NCI-H1694 treated with DMSO at 0.1 percent for 48 hours (cell line): Measurements from ENCODE around the gene ARHGEF10L.

Source experiments
- DNase-seq: peaks from one replicate; lab custom pipeline; 2025; lab: John Stamatoyannopoulos, UW

ARHGEF10L gene

DNA sequence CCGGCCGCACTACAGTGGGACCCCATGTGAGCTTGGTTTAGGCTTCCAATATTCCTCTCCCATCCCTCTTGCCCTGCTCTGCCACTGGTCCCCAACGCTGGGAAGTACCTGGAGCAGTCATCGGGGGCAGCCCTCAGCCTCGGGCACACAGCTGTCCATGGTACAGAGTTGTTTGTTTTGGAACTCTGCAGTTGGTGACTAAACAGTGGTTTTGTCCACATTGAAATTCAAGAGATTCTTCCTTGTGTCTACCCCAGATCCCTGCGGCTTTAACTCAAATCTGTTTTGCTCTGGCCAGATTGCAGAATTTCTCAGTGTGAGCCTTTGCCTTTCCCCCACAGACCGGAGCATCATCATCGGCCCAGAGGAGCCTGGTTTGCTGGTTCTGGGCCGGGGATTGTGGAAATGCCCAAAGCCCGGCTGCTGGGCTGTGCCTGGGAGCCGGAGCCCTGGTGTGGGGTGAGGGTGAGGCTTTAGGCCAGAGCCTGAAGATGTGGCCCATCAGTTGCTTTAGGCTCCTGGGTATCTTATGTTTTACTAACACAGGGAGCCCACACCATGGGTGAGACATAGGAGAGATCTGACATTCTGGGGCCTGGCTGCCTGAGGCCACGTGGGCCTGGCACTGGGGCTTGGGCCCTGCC is 93.2 kb downstream of the ARHGEF10L start:
- DNase-seq, result no peak

DNA sequence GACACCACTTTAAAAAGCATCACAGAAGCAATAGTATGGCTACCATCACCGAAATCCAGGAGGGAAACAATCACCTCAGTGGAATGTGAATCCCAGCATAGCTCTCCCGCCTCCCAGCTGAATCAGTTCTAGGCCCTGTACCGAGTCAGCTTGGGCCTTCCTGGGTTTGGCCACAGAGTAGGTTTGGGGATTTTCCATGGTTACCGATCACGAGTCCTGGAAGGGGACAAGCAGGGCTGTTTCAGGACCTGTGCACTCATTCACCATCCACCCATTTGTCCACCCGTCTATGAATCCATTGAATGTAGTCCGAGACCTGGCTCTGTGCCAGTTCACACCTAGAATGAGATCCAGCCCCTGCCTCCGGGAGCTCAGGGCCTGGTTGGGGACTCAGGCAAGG is 94.2 kb downstream of the ARHGEF10L start:
- no peak for DNase-seq

DNA sequence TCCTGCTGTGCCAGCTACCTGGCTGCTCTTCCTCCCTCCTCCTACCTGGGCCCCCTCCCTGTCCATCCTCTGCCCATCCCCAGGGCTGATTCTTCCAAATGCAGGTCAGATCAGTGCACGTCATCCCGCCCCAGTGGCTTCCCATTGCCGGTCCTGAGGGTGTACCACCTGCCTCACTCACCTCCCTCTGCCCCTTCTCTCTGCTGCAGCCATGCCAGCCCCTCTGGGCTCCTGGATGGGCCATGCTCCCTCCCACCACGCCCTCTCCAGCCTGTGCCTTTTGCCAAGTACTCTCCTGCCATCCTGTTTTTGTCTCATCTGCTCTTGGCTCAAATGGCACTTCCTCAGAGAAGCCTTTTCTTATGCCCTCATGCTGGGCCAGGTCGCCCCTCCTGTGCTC is 95.8 kb downstream of the ARHGEF10L start:
- no peak for DNase-seq

DNA sequence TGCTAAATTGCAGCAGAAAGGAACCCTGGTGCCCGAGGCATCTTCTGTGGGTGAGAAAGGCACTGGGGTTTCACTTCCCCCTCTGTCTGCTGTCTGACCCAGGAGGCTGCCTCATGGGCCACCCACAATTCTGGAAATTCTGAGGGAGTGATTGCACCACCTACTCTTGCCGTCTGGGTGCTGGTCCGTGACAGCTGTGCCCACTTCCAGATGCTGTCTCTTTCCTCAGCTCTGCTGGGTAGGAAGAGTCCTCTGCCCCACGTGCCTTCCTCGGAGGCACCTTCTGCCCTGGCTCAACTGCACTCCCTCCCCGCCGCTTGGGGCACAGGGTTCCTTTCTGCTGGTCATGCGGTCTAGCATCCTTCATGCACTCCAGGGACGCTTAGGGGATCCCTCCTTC is 96.3 kb downstream of the ARHGEF10L start:
- no peak for DNase-seq

DNA sequence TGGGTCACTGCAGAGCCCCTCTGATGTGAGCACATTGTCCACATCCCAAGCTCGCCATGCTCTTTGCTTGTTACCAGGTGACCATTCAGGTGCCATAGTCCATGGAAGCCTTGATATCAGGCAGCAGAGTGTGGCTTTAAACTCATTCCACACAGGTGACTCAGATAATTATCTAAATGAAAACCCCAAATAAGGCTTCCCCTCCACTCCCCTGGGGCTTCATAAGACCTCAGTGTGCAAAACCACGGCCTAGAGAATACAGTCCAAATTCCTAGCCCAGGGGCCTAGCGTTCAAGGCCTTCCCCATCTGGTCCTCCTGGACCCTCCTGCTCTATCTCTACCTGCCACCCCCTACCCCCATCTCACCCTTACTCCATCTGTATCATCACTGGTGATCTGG is 97.1 kb downstream of the ARHGEF10L start:
- no peak for DNase-seq

DNA sequence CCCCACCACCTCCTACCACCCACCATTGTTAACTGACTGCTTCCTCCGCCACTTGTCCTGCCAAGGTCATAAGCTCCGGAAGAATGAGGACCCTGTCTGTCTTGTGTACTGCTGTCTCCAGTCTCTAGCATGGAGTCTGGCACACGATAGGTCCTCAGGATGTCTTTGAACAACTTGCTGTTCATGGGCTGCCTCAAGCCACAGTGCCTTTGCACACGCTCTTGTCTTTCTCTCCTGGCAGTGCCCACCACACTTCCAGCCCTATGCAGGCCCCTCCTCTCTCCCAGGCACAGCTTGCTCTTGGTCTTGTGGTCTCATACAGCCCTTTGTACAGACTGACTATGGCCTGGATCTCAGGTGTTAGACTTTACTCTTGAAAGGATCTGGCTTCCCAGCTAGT is 97.6 kb downstream of the ARHGEF10L start:
- DNase-seq, result no peak

DNA sequence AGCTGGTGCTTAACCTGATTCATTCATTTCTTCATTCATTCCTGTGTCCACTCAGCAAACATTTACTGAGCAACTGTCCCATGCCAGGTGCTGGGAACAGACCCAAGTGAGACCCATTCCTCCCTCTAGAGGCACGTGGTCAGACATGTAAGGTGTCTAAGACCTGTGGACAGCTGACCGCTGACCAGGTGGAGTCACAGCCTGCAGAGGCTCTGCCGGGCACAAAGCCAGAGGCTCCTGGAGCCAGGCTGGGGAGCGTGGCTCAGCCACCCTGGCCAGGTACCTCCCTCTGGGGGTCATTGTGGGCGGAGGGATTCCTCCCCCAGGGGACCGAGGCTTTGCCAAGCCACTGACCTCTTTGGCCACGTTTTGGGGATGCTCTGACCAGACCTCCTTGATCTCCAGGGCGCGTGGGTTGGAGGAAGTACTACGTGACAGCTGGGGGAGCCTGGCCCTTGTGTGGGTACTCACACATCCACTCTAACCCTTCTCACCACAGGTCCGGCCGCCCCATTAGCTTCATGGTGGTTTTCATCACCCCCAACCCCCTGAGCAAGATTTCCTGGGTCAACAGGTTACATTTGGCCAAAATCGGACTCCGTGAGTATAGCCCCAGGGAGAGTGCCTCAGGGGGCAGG is 100.3 kb downstream of the ARHGEF10L start:
- no peak for DNase-seq

DNA sequence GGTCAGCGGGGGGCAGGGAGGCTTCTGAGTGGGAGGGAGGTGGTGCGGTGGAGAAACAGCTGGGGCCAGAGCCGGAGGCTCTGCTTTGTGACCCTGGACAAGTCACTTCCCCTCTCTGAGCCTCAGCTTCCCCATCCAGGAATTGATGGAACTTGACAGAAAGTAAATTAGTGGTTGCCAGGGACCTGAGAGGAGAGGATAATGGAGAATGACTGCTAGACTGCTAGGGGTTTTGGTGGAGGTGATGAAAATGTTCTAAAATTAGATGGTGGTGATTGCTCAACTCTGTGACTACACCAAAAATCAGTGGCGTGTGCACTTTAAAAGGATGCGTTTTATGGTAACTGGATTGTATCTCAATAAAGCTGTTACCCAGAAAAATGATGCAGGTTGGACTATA is 100.9 kb downstream of the ARHGEF10L start:
- DNase-seq, result no peak

DNA sequence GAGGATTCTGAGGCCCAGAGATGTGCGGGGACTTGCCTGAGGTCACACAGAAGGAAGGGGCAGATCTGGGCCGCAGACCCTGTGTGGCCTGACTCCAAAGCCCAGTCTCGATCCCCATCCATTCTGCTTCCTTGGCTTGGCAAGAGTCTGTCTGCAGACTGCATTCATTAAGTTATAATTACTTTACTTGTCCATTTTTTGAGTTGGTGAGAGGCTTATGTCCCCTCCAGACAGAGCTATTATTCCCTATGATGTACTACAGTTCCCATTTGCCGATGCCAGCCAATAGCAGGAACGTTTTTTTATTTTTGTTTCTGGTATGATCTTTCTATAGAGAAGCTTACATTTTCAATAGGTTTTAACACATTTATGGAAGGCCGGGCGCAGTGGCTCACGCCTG is 101.5 kb downstream of the ARHGEF10L start:
- DNase-seq, result no peak

DNA sequence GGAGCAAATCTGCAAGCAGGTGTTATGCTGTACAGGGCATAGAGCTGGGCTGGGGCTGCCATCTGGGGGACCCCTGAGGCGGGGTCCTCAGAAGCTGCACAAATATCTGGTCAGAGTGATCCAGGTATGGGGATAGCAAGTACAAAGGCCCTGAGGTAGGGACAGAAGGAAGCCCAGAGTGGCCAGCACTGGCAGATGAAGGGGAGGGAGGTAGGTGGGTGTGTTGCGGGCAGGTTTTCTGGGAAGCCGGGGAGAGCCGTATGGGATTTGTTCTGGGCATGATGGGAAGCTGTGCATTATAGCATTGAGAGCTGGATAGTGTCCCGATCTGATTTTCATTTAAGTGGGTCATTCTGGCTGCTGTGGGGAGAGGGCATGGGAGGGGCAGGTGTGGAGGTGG is 102.7 kb downstream of the ARHGEF10L start:
- no peak for DNase-seq

DNA sequence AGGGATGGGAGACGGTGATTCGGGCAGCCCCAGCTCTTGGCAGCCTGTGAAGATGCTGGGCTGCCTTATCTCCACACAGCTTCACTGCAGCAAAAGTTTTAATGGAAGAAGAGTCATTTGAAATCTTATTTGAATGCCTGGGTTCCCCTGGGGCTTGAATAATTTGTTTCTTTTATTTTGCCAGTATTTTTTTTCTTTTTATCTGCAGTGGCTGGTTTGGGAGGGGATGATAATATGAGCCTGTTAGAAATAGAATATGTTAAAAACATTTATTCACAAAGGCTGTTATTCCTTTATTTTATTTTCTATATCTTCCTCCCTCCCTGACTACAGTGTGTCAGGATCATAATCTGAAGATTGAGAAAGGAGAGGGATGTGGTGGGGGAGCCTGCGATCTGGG is 103.4 kb downstream of the ARHGEF10L start:
- DNase-seq, result no peak

DNA sequence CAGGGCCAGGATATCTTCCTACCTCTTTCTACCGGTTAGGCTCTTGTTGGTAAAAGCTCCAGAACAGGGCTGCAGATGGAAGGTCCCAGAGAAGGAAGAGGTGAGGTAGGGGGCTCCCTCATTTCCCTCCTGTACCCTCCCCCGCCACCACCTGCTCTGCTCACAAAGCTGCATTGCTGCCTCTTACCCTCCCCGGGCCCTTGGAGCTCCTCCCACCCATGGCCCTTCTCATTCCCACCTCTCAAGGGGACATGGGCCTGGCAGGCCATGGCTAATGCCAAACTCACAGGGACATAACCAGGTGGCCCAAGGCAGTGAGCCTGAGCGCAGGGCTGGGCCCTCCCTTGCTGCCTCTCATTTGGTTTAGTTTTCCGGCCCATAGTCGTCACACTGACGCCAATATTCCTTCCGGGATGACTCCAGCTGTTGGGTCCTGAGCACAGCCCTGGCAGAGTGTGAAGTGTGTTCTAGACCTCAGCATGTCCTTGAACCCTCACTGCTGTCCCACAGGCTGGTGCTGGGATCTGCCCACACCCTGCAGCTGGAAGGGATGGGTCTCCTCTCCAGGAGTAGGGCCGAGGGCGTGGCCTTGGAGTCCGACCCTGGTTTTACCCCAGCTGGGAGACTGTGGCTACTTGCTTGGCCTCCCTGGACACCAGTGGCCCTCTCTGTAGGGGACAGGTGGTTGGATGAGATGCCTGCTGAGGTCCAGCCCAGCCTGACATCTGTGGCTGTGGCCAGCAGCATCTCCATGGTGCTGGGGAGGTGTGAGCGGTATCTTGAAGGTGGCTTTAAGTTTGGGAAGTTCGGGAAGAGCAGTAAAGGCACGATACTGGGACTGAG is 104.6 kb downstream of the ARHGEF10L start:
- DNase-seq, result no peak

DNA sequence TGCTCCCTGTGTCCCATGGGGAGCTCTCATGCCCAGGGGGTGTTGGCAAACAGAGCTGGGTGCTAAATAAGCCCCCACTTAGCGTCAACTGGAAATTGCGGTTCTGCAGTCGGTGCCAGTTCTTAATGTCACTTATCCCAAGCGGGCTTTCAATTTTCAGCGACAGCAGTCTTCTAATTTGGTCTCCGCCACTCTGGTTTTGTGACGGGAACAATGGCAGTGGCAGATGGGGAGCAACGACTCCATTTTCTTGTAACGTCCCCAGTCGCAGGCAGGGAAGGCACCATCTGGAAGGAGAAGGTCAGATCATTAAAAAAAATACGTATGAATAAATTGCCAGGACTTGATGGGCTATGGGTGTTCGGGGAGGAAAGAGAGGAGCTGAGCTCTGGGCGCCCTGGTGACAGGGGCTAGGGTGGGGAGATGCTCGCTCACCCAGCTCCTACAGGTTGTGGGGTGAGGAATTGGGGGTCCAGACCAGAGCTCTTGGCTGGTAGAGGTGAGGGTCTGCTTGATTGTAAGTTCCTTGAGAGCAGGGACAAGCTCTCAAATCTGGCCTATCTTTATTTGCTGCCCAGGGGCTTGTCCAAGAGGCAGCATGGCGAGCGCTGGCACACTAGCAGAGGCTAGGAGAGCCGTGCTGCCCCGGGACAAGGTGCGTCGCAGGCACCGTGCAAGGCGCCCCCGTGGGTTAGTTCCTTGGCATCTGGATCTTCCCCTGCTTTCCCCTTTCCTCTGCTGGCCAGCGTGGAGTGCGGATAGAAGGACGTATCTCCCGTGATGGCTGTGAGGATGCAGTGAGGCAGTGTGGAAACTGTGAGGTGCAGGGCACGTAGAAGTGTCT is 105.8 kb downstream of the ARHGEF10L start:
- DNase-seq, result peak; percentile 41

DNA sequence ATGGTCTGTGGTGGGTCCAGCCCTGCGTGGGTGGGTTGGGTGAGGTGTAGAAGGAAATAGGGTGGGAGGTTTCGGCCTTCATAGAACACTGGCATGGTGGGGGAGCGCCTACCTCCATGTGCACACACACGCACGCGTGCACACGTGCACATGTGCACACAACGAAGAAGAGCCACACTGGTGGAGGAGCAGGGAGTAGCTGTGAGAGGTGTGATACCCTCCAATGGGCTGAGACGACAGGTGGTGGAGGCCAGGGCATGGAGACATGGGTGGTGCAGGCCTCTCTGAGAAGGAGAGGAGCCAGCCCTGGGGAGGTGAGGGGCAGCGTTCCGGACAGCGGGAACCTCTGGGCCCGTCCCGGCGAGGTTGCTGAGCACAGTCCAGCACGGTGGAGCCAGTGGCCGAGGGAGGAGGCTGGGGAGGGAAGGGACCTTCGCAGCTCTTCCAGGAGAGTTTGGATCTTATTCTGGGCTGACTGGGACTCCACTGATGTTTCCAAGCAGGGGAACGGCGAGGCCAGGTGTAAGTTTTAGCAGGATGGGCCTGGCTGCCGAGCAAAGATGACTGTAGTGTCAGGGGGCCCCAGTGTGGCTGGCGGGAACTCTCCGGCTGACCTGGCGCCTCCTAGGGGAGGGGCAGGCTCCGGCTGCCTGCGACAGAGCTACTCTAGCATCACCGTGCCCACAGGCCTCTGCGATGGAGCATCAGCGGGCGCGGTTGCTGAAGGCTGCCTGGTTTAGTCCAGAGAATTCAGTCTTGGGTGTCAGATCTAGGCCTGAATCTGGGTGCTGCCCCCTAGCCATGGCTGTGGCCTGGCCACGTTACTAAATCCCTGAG is 107.2 kb downstream of the ARHGEF10L start:
- no peak for DNase-seq

DNA sequence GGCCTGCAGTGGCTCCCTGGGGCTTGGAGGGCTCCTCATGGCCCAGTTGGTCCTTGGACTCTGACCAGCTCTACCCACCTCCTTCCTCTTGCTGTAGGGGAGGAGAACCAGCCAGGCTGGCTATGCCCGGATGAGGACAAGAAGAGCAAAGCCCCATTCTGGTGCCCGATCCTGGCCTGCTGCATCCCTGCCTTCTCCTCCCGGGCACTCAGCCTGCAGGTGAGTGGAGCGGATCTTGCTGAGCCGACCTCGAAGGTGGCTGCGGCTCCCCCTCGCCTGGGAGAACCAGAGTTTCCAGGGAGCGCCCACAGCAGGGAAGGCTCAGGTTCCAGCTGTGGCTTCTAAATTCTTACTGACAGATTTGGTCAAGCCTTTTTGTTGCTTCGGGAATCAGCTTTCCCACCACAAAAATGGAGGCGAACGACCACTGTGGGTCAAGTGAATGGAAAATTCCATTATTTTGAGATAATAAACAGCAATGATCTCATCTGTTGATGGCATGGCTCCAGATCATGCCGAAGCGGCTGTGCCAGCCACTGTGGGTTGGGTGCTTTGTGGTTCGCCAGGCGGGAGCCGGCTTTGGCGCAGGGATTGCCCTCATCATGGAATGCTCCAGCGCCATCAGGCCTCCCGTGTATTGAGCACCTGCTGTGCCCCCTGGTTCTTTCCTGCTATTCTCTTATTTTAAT is 109.1 kb downstream of the ARHGEF10L start:
- DNase-seq, result no peak

DNA sequence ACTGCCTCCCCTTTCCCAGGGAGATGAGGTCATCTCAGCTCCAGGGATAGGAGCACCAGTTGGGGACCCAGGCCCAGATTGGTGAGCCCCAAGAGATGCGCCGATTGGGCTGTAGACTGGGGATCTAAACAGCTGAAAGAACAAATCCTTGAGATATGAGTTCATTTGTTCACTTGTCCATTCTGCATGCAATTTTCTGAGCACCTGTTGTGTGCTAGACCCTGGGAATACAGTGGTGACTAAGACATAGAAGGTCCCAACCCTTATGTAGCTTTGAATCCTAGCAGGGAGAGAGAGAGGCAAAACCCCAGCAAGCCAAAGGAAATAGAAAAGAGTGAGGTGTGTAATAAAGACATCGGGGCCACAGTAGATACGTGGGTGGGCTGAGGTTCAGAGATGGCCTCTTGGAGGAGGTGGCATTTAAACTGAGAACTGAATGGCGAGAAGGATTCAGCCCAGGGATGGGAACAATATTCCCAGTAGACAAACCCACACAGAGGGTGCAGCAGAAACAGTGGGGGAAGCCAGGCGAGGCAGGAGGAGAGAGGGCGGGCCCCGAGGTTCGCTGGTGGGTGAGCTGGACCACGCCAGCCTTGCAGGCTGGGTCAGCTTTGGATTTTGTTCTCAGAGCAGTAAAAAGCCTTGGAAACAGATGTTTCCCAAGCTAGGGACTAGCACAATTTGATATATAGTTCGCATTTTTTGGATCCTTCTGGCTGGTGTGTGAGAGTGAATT is 110.0 kb downstream of the ARHGEF10L start:
- DNase-seq, result no peak

DNA sequence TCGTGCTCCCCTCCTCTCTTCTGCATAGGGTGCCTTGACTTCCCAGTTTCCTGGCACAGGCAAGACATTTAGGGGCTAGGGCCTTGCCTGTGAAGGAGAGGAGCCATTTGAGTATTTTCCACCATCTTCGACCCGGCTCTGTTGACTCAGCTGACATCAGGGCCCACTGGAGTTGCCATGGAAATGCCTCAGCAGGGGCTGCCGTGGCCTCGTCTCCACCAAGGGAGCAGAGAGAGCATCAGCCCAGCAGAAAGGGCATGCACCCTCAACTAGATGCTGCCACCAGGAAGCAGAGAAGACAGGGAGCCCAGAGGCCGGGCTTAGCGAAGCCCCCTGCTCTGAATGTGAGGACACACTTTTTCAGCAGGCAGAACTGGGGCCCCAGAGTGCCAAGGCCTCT is 113.8 kb downstream of the ARHGEF10L start:
- DNase-seq, result no peak

DNA sequence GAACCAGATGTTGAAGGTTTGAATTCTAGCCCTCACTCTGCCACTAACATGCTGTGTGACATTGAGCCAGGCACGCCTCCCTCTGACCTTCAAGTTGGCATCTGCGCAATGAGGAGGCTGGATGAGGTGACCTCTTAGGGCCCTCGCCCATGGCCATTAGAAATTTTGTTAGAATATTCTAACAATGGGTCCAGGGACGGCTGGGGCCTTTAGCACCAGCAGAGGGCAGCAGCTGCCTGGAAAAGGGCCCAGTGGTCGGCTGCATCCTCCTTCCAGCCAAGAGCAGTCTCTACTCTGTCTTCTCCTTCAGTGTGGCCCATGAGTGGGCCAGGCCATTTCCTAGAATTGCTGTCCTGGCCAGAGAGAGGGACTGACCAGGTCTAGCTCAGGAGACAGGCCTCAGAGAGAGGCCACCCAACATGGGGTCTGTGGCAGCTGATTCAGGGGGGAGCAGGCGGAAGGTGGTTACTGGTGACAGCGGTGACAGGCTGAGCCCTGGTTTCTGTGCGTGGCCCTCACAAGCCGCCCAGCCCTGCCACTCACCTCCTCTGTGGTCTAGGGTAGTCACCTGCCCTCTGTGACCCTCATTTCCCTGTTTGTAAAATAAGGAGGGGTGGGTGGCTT is 114.3 kb downstream of the ARHGEF10L start:
- DNase-seq, result peak; percentile 65

DNA sequence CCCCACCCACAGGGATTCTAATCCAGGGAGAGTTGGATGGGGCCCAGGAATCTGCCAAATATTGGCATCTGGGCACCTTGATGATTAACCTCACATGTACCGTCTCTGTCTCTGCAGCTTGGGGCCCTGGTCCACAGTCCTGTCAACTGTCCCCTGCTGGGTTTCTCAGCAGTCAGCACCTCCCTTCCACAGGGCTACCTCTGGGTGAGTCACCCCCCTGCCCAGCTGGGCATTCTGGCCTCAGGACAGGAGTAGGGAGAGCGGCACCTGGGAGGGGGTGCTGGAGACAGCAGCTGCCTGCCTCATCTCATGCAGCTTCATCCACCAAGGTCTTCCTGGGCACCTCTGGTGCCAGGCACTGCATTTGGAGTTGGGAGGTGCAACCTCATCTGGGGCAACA is 115.0 kb downstream of the ARHGEF10L start:
- DNase-seq, result peak; percentile 8

DNA sequence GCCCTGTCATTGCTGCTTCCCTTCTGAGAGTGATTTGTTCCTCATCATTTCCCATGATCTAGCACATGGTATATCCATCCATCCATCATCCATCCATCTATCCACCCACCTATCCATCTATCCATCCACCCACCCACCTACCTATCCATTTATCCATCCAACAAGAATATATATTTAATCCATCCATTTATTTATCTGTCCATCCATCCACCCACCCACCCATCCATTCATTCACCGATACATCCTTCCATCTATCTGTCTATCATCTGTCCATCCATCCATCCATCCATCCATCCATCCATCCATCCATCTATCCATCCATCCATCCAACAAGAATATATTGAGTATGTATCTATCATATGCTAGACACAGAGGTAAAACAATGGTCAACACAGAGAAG is 115.7 kb downstream of the ARHGEF10L start:
- DNase-seq, result no peak
